Smooth muscle cell of the brain vasculature (primary cell): Measurements from ENCODE around the gene NDRG3.

Experiments
- DNase-seq: peaks from one replicate; pipeline ENCODE4 v3.0.0-alpha.2; 2012; ENCODE audit warnings: low read depth, low spot score

Gene NDRG3

GRCh38 chr20:36745927-36746659 is at the start of gene NDRG3:
Gene NDRG3, minus strand, starts transcription at chr20:36746090. Its CDS starts 24,355 bp downstream, at chr20:36721735.
- DNase-seq: peak; percentile 83

GRCh38 chr20:36794116-36794474 is 48.2 kb upstream of the NDRG3 start:
- no peak for DNase-seq

- DNase-seq: no peak
These were observed 47.6 kb upstream of the NDRG3 start for GRCh38 chr20:36793294-36794115.

GRCh38 chr20:36792422-36792821 is 46.5 kb upstream of the NDRG3 start:
- DNase-seq: no peak

GRCh38 chr20:36791862-36792261 is 46.0 kb upstream of the NDRG3 start:
- no peak for DNase-seq

GRCh38 chr20:36786663-36787062 is 40.8 kb upstream of the NDRG3 start:
- DNase-seq: no peak

- DNase-seq: no peak
These were observed 40.4 kb upstream of the NDRG3 start for GRCh38 chr20:36786246-36786645.

GRCh38 chr20:36785308-36785707 is 39.4 kb upstream of the NDRG3 start:
- no peak for DNase-seq

- no peak for DNase-seq
These were observed 39.0 kb upstream of the NDRG3 start for GRCh38 chr20:36784900-36785299.

- DNase-seq: no peak
These were observed 38.2 kb upstream of the NDRG3 start for GRCh38 chr20:36784116-36784515.

- no peak for DNase-seq
These were observed 33.8 kb upstream of the NDRG3 start for GRCh38 chr20:36779656-36780025.

- DNase-seq: no peak
These were observed 33.2 kb upstream of the NDRG3 start for GRCh38 chr20:36778831-36779655.

- DNase-seq: no peak
These were observed 31.7 kb upstream of the NDRG3 start for GRCh38 chr20:36777576-36777975.

- DNase-seq: no peak
These were observed 31.3 kb upstream of the NDRG3 start for GRCh38 chr20:36777167-36777566.

GRCh38 chr20:36775826-36776225 is 29.9 kb upstream of the NDRG3 start:
- DNase-seq: no peak

GRCh38 chr20:36775196-36775595 is 29.3 kb upstream of the NDRG3 start:
- DNase-seq: no peak

GRCh38 chr20:36773597-36774390 is 27.9 kb upstream of the NDRG3 start, which contains the start of gene DSN1:
Gene DSN1, minus strand, starts transcription at chr20:36773763. Its CDS starts 2,305 bp downstream, at chr20:36771458.
- peak; percentile 94 for DNase-seq

GRCh38 chr20:36773107-36773596 is 27.3 kb upstream of the NDRG3 start:
- DNase-seq: no peak

GRCh38 chr20:36770680-36771079 is 24.8 kb upstream of the NDRG3 start:
- no peak for DNase-seq

GRCh38 chr20:36768768-36769430 is 23.0 kb upstream of the NDRG3 start:
- no peak for DNase-seq

GRCh38 chr20:36761125-36761524 is 15.2 kb upstream of the NDRG3 start:
- DNase-seq: no peak
